H9 (cell line): Measurements from ENCODE around the gene SLC26A2. TPM values are rescaled to one million over a fixed set of nuclear protein-coding genes. Genes with fewer than 3 reads are reported as not detected.

ENCODE experiments used
- DNase-seq: peaks from one replicate; pipeline ENCODE4 v3.0.0-alpha.2; 2017
- H2AFZ ChIP-seq: one replicate; pipeline ENCODE4 v1.6.1; 2013; ENCODE audit warnings: mild to moderate bottlenecking, low read length, control low read depth, moderate library complexity
- H2AK5ac ChIP-seq: 2 replicates; pipeline ENCODE4 v1.6.1; 2013; ENCODE audit warnings: low read length, control low read depth, mixed read lengths; ENCODE audit not compliant: insufficient read length
- H2BK120ac ChIP-seq: one replicate; pipeline ENCODE4 v1.6.1; 2013; ENCODE audit warnings: low read depth, mild to moderate bottlenecking, low read length, control low read depth, inconsistent platforms; ENCODE audit not compliant: poor library complexity, severe bottlenecking
- H2BK12ac ChIP-seq: 2 replicates; pipeline ENCODE4 v1.6.1; 2013; ENCODE audit warnings: low read length, control low read depth, mixed read lengths, low read depth; ENCODE audit not compliant: insufficient read length
- H2BK15ac ChIP-seq: 2 replicates; pipeline ENCODE4 v1.6.1; 2013; ENCODE audit warnings: low read depth, low read length, control low read depth
- H2BK20ac ChIP-seq: one replicate; pipeline ENCODE4 v1.6.1; 2013; ENCODE audit warnings: low read depth, mild to moderate bottlenecking, low read length, control low read depth, inconsistent platforms; ENCODE audit not compliant: poor library complexity, severe bottlenecking
- H2BK5ac ChIP-seq: 2 replicates; pipeline ENCODE4 v1.6.1; 2013; ENCODE audit warnings: low read length, control low read depth, mixed read lengths; ENCODE audit not compliant: insufficient read length
- H3K14ac ChIP-seq: 2 replicates; pipeline ENCODE4 v1.6.1; 2013; ENCODE audit warnings: low read length, control low read depth; ENCODE audit not compliant: insufficient read depth
- H3K18ac ChIP-seq: 2 replicates; pipeline ENCODE4 v1.6.1; 2013; ENCODE audit warnings: low read depth, mild to moderate bottlenecking, mixed read lengths, low read length, control low read depth; ENCODE audit not compliant: insufficient read length
- H3K23ac ChIP-seq: 2 replicates; pipeline ENCODE4 v1.6.1; 2013; ENCODE audit warnings: low read length, control low read depth, mixed read lengths, low read depth; ENCODE audit not compliant: insufficient read length
- H3K23me2 ChIP-seq: 2 replicates; pipeline ENCODE4 v1.6.1; 2013; ENCODE audit warnings: low read depth, mild to moderate bottlenecking, mixed read lengths, low read length, control low read depth; ENCODE audit not compliant: insufficient read length, poor library complexity, severe bottlenecking
- H3K27ac ChIP-seq: 2 replicates; pipeline ENCODE4 v1.5.1; 2013; ENCODE audit warnings: low read length, control low read depth, mixed read lengths, low read depth; ENCODE audit not compliant: insufficient read length
- H3K27me3 ChIP-seq: 2 replicates; pipeline ENCODE4 v1.6.1; 2013; ENCODE audit warnings: low read length, control low read depth, inconsistent platforms; ENCODE audit not compliant: insufficient read depth
- H3K4ac ChIP-seq: 2 replicates; pipeline ENCODE4 v1.6.1; 2013; ENCODE audit warnings: low read depth, mild to moderate bottlenecking, control low read depth, inconsistent platforms, low read length, moderate library complexity
- H3K4me1 ChIP-seq: 2 replicates; pipeline ENCODE4 v1.6.1; 2013; ENCODE audit warnings: low read length, control low read depth, inconsistent platforms; ENCODE audit not compliant: insufficient read depth
- H3K4me2 ChIP-seq: 2 replicates; pipeline ENCODE4 v1.6.1; 2013; ENCODE audit warnings: low read length, control low read depth, mixed read lengths; ENCODE audit not compliant: insufficient read length, insufficient read depth
- H3K56ac ChIP-seq: 2 replicates; pipeline ENCODE4 v1.6.1; 2013; ENCODE audit warnings: low read depth, mild to moderate bottlenecking, mixed read lengths, low read length, control low read depth; ENCODE audit not compliant: insufficient read length
- H3K79me1 ChIP-seq: 2 replicates; pipeline ENCODE4 v1.6.1; 2013; ENCODE audit warnings: low read depth, mild to moderate bottlenecking, moderate library complexity, low read length, control low read depth, inconsistent platforms; ENCODE audit not compliant: insufficient read depth, poor library complexity, severe bottlenecking
- H3K79me2 ChIP-seq: 2 replicates; pipeline ENCODE4 v1.6.1; 2013; ENCODE audit warnings: low read length, control low read depth, inconsistent platforms; ENCODE audit not compliant: insufficient read depth
- H3K9ac ChIP-seq: 2 replicates; pipeline ENCODE4 v1.6.1; 2013; ENCODE audit warnings: low read length, control low read depth, mixed read lengths; ENCODE audit not compliant: insufficient read length; ENCODE audit errors: extremely low read depth
- H3K9me3 ChIP-seq: one replicate; pipeline ENCODE4 v1.6.1; 2013; ENCODE audit warnings: low read depth, low read length, inconsistent platforms; ENCODE audit not compliant: control insufficient read depth
- H3T11ph ChIP-seq: one replicate; pipeline ENCODE4 v1.6.1; 2013; ENCODE audit warnings: mild to moderate bottlenecking, low read length, control low read depth, inconsistent platforms
- H4K20me1 ChIP-seq: one replicate; pipeline ENCODE4 v1.6.1; 2013; ENCODE audit not compliant: control insufficient read depth, insufficient read length, insufficient read depth
- H4K5ac ChIP-seq: 2 replicates; pipeline ENCODE4 v1.6.1; 2013; ENCODE audit warnings: low read depth, mild to moderate bottlenecking, mixed read lengths, low read length, control low read depth; ENCODE audit not compliant: insufficient read length
- H4K8ac ChIP-seq: replicated peaks from 2 replicates; pipeline ENCODE4 v1.6.1; 2013; ENCODE audit warnings: low read length, control low read depth, mixed read lengths, low read depth; ENCODE audit not compliant: insufficient read length
- H4K91ac ChIP-seq: 2 replicates; pipeline ENCODE4 v1.6.1; 2013; ENCODE audit warnings: low read depth, mild to moderate bottlenecking, moderate library complexity, mixed read lengths, low read length, control low read depth; ENCODE audit not compliant: insufficient read length
- H3K27ac Mint-ChIP-seq, 3 experiments: 2 replicates in 2 of 3; 3 replicates in 1 of 3; pipeline ENCODE4 v1.8.0; 2020 to 2021; ENCODE audit warnings: mixed read lengths in 3 of 3, mild to moderate bottlenecking in 1 of 3, moderate library complexity in 1 of 3
- H3K27me3 Mint-ChIP-seq: 2 replicates; pipeline ENCODE4 v1.8.0; 2021; ENCODE audit warnings: low read depth, mild to moderate bottlenecking, moderate library complexity, mixed read lengths
- H3K36me3 Mint-ChIP-seq, 3 experiments: 2 replicates in 2 of 3; 3 replicates in 1 of 3; pipeline ENCODE4 v1.8.0; 2020 to 2021; ENCODE audit warnings: low read depth in 3 of 3, mixed read lengths in 3 of 3; ENCODE audit not compliant: insufficient read depth in 1 of 3
- H3K4me1 Mint-ChIP-seq, 2 experiments: 2 replicates each; pipeline ENCODE4 v1.8.0; 2020; ENCODE audit warnings: mixed read lengths in 2 of 2
- H3K4me3 Mint-ChIP-seq, 2 experiments: 2 replicates in 1 of 2; 3 replicates in 1 of 2; pipeline ENCODE4 v1.8.0; 2020 to 2021; ENCODE audit warnings: mild to moderate bottlenecking in 2 of 2, mixed read lengths in 2 of 2, moderate library complexity in 1 of 2
- H3K9me3 Mint-ChIP-seq, 2 experiments: 2 replicates in 1 of 2; 3 replicates in 1 of 2; pipeline ENCODE4 v1.8.0; 2020; ENCODE audit warnings: mild to moderate bottlenecking in 2 of 2, mixed read lengths in 2 of 2, moderate library complexity in 1 of 2
- CTCF ChIP-seq: fragments of 200-600 bp; sonication (generic); conservative IDR thresholded peaks from 3 replicates; pipeline ENCODE4 v1.8.0; 2021; ENCODE audit warnings: antibody characterized with exemption, mild to moderate bottlenecking
- WGBS: extraction: QIAGEN DNeasy Blood & Tissue Kit; methylation state at CpG from one replicate; pipeline ENCODE4 v1.1.7; 2013; ENCODE audit warnings: missing lambda C conversion rate, low lambda C conversion rate, mixed read lengths; ENCODE audit not compliant: insufficient read length; ENCODE audit errors: extremely low coverage; 5-methylcytosine and 5-hydroxymethylcytosine counted together
- total RNA-seq: library from RNA; stranded (reverse); gene quantifications from 2 replicates; pipeline ENCODE4 v1.2.1, GENCODE V29; 2021

The SLC26A2 gene
- total RNA-seq, 1 experiment from 2014 or later, result 5.9 TPM

DNA sequence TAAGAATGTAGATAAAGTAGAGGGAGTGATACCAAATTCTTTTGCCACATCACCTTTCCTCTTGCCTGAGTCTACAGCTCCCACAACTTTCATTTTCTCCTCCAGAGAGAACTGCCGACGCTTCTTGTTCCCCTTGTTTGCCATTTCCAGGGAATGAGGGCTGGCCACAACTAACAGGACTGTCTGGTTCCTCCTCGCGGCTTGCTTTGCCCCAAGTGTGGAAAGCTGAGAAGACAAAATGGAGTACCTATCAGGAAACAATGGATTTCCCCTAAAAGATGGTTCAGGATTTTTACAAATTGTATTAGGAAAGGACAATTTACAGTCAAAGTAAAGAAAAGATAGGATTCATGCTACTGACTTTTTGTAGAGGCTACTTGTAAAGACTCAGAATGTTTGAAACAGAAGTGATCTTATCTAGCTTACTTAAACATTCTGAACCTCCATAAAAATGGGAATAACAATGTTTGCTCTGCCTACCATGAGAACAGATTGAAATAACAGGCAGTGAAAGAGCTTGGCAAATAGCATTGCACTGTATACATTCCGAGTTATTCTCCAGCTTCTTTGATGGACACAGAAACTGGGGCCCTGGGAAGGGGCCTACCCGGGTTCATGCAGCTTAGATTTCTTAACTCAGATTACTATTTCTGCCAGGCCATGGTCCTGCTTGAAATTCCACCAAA lies 35.8 kb downstream of the SLC26A2 start:
- Histone ChIP-seq H2AFZ (no peak overlapping the region), H2BK12ac (no peak overlapping the region), H3K4me1 (peaks cover 2% of the 10 kb centered on the region; the same call in 1 of the 2 replicates), H3T11ph (no peak overlapping the region), H3K79me1 (no peaks in the 10 kb centered on the region), H4K8ac (no peak overlapping the region), H3K14ac (no peak overlapping the region), H3K9me3 (no peaks in the 10 kb centered on the region), H3K27me3 (no peaks in the 10 kb centered on the region), H4K20me1 (no peaks in the 10 kb centered on the region), H4K5ac (no peak overlapping the region), H2AK5ac (no peak overlapping the region), H2BK15ac (no peak overlapping the region), H2BK5ac (no peak overlapping the region), H3K18ac (no peak overlapping the region), H4K91ac (no peak overlapping the region), H2BK120ac (no peak overlapping the region), H3K4me2 (no peak overlapping the region), H3K9ac (no peak overlapping the region), H2BK20ac (no peak overlapping the region), H3K27ac (no peak overlapping the region), H3K4ac (no peak overlapping the region), H3K56ac (no peak overlapping the region), H3K23ac (no peak overlapping the region), H3K23me2 (peaks cover 10% of the 10 kb centered on the region), H3K79me2 (no peaks in the 10 kb centered on the region; the same call in 1 of the 2 replicates)
- no CpG with 5 or more reads among the region's 6 CpGs for WGBS
- Mint-ChIP-seq H3K4me1 (peaks cover 10 to 11% of the 10 kb centered on the region in 2 experiments), H3K4me3 (no peak overlapping the region), H3K36me3 (peaks cover 0 to 12% (median 2%) of the 10 kb centered on the region in 3 experiments; a peak in 4 of 7 replicates), H3K27me3 (no peaks in the 10 kb centered on the region), H3K9me3 (no peaks in the 10 kb centered on the region; a peak in 1 of 5 replicates), H3K27ac (no peak overlapping the region; a peak in 1 of 7 replicates)
- DNase-seq, result no peak
- no peak for TF ChIP-seq CTCF
